ENCODE data around the gene TMOD4. TPM values are rescaled to one million over a fixed set of nuclear protein-coding genes. Genes with fewer than 3 reads are reported as not detected.

Gene TMOD4
- total RNA-seq, 1 donor from 2014 or later, result not detected

GRCh38 chr1:151128800-151129199, 47.0 kb downstream of the TMOD4 start:
- Histone ChIP-seq H3K4me3 (ENCODE audit: low read depth, low read length) (no peak overlapping the region), H3K27me3 (ENCODE audit: control insufficient read depth, insufficient read depth, low read length) (no peaks in the 10 kb centered on the region), H3K36me3 (ENCODE audit: control insufficient read depth, insufficient read depth, low read length) (no peaks in the 10 kb centered on the region)
- FAIRE-seq, result no peak
- DNase-seq (ENCODE audit: low read depth), result no peak
- TF ChIP-seq CTCF (IDR thresholded peaks at IDR 0.05; ENCODE audit: insufficient read depth, low read length, severe bottlenecking), result no peak

GRCh38 chr1:151124763-151125403, 50.9 kb downstream of the TMOD4 start:
- DNase-seq (ENCODE audit: low read depth), result no peak
- TF ChIP-seq CTCF (IDR thresholded peaks at IDR 0.05; ENCODE audit: insufficient read depth, low read length, severe bottlenecking), result no peak
- H3K27me3 ChIP-seq (ENCODE audit: control insufficient read depth, insufficient read depth, low read length), result no peaks in the 10 kb centered on the region
- no peaks in the 10 kb centered on the region for H3K36me3 ChIP-seq (ENCODE audit: control insufficient read depth, insufficient read depth, low read length)
- no peak overlapping the region for H3K4me3 ChIP-seq (ENCODE audit: low read depth, low read length)
- FAIRE-seq, result no peak

Other genes with a start within 250 kb of the TMOD4 start
- gene SETDB1, start 249.6 kb downstream of the TMOD4 start, total RNA-seq, result 24.0 and 24.7 TPM in 2 replicates
- gene CERS2, start 201.1 kb downstream of the TMOD4 start, total RNA-seq, result 55.2 and 82.9 TPM in 2 replicates
- 0.26 and 0.90 TPM in 2 replicates for gene ANXA9, start 193.7 kb downstream of the TMOD4 start, total RNA-seq
- 5.5 and 13.6 TPM in 2 replicates for gene MINDY1, start 169.1 kb downstream of the TMOD4 start, total RNA-seq
- 6.6 and 6.9 TPM in 2 replicates for gene PRUNE1, start 167.5 kb downstream of the TMOD4 start, total RNA-seq
- gene BNIPL, start 139.4 kb downstream of the TMOD4 start, total RNA-seq, result 4.7 and 68.1 TPM in 2 replicates
- 0.53 and 0.64 TPM in 2 replicates for gene C1orf56, start 128.2 kb downstream of the TMOD4 start, total RNA-seq
- gene CDC42SE1, start 116.4 kb downstream of the TMOD4 start, total RNA-seq, result 81.6 and 125 TPM in 2 replicates
- gene MLLT11, start 115.6 kb downstream of the TMOD4 start, total RNA-seq, result 0.79 and 4.4 TPM in 2 replicates
- gene GABPB2, start 105.2 kb downstream of the TMOD4 start, total RNA-seq, result 10.8 and 19.3 TPM in 2 replicates
- gene SEMA6C, start 29.4 kb downstream of the TMOD4 start, total RNA-seq, result 0.38 and 0.53 TPM in 2 replicates
- not detected in 2 replicates for gene TNFAIP8L2, start 19.3 kb downstream of the TMOD4 start, total RNA-seq
- gene LYSMD1, start 10.1 kb downstream of the TMOD4 start, total RNA-seq, result 5.0 and 8.6 TPM in 2 replicates
- 19.7 and 34.9 TPM in 2 replicates for gene SCNM1, start 9.8 kb downstream of the TMOD4 start, total RNA-seq
- gene VPS72, start 14.2 kb upstream of the TMOD4 start, total RNA-seq, result 64.2 and 69.4 TPM in 2 replicates
- gene PIP5K1A, start 22.6 kb upstream of the TMOD4 start, total RNA-seq, result 40.2 and 44.0 TPM in 2 replicates
- 259 and 280 TPM in 2 replicates for gene PSMD4, start 78.8 kb upstream of the TMOD4 start, total RNA-seq
- 9.0 and 12.8 TPM in 2 replicates for gene ZNF687, start 106.3 kb upstream of the TMOD4 start, total RNA-seq
- gene PI4KB, start 151.4 kb upstream of the TMOD4 start, total RNA-seq, result 20.8 and 30.9 TPM in 2 replicates
- 8.8 and 16.6 TPM in 2 replicates for gene RFX5, start 171.3 kb upstream of the TMOD4 start, total RNA-seq
- gene SELENBP1, start 196.7 kb upstream of the TMOD4 start, total RNA-seq, result 4.2 and 7.0 TPM in 2 replicates
- gene PSMB4, start 223.6 kb upstream of the TMOD4 start, total RNA-seq, result 350 and 396 TPM in 2 replicates